OCI-LY1 (cell line): ENCODE measurements around the gene LSAMP.

Source experiments
- H2AFZ ChIP-seq: fragments of 200-600 bp; sonication (generic), shearing (Covaris generic); 2 replicates; pipeline ENCODE4 v1.6.0; 2014; ENCODE audit warnings: antibody characterized with exemption, mild to moderate bottlenecking, low read length
- H3F3A ChIP-seq: fragments of 200-600 bp; sonication (generic), shearing (Covaris generic); 2 replicates; pipeline ENCODE4 v1.6.0; 2014; ENCODE audit warnings: mild to moderate bottlenecking, antibody characterized with exemption, low read length, moderate library complexity; ENCODE audit not compliant: insufficient read depth
- H3K27ac ChIP-seq: fragments of 200-600 bp; sonication (generic); 2 replicates; pipeline ENCODE4 v1.5.1; 2014; ENCODE audit warnings: low read length, mixed run types, mild to moderate bottlenecking, low read depth; ENCODE audit not compliant: poor library complexity, severe bottlenecking
- H3K27me3 ChIP-seq: fragments of 200-600 bp; sonication (generic); 2 replicates; pipeline ENCODE4 v1.6.0; 2014; ENCODE audit warnings: antibody characterized with exemption, mild to moderate bottlenecking, low read length, moderate library complexity; ENCODE audit not compliant: insufficient read depth
- H3K36me3 ChIP-seq: fragments of 200-600 bp; sonication (generic); 2 replicates; pipeline ENCODE4 v1.6.1; 2014; ENCODE audit warnings: mild to moderate bottlenecking, antibody characterized with exemption, low read length, moderate library complexity, mixed read lengths; ENCODE audit not compliant: insufficient read depth
- H3K4me1 ChIP-seq: fragments of 200-600 bp; sonication (generic); 2 replicates; pipeline ENCODE4 v1.5.1; 2014; ENCODE audit warnings: mild to moderate bottlenecking, low read length, moderate library complexity; ENCODE audit not compliant: insufficient read depth, severe bottlenecking
- H3K4me2 ChIP-seq: fragments of 200-600 bp; sonication (generic), shearing (Covaris generic); 2 replicates; pipeline ENCODE4 v1.6.1; 2014; ENCODE audit warnings: low read length
- H3K4me3 ChIP-seq: fragments of 200-600 bp; sonication (generic); 2 replicates; pipeline ENCODE4 v1.5.1; 2014; ENCODE audit warnings: low read length, low read depth, mild to moderate bottlenecking, mixed read lengths; ENCODE audit not compliant: poor library complexity, severe bottlenecking
- H3K79me2 ChIP-seq: fragments of 200-600 bp; shearing (Covaris generic); 2 replicates; pipeline ENCODE4 v1.6.1; 2016; ENCODE audit warnings: mixed run types, low read length, mixed read lengths; ENCODE audit not compliant: insufficient read depth
- H3K9ac ChIP-seq: fragments of 200-600 bp; sonication (generic), shearing (Covaris generic); 2 replicates; pipeline ENCODE4 v1.6.1; 2014; ENCODE audit warnings: mild to moderate bottlenecking, low read length, mixed read lengths
- H3K9me2 ChIP-seq: fragments of 200-600 bp; sonication (generic), shearing (Covaris generic); 2 replicates; pipeline ENCODE4 v1.6.1; 2014; ENCODE audit warnings: low read depth, mild to moderate bottlenecking, low read length, mixed read lengths
- H3K9me3 ChIP-seq: fragments of 200-600 bp; shearing (Covaris generic); 2 replicates; pipeline ENCODE4 v1.6.1; 2014; ENCODE audit warnings: low read length, mixed read lengths
- H4K20me1 ChIP-seq: fragments of 200-600 bp; sonication (generic), shearing (Covaris generic); 2 replicates; pipeline ENCODE4 v1.6.0; 2016; ENCODE audit warnings: mild to moderate bottlenecking, low read length; ENCODE audit not compliant: insufficient read depth
- EZH2 ChIP-seq: fragments of 200-600 bp; sonication (generic), shearing (Covaris generic); IDR thresholded peaks from 2 replicates; pipeline ENCODE4 v1.8.0; 2017; ENCODE audit warnings: borderline replicate concordance, mixed run types, mild to moderate bottlenecking, antibody characterized with exemption, low read length, moderate library complexity, mixed read lengths
- TF ChIP-seq, protein P1 (sequence below): fragments of 200-600 bp; sonication (generic), shearing (Covaris generic); IDR thresholded peaks from 2 replicates; pipeline ENCODE4 v1.5.1; 2017; ENCODE audit warnings: mild to moderate bottlenecking, antibody characterized with exemption, low read length, moderate library complexity, mixed read lengths

Gene LSAMP

DNA sequence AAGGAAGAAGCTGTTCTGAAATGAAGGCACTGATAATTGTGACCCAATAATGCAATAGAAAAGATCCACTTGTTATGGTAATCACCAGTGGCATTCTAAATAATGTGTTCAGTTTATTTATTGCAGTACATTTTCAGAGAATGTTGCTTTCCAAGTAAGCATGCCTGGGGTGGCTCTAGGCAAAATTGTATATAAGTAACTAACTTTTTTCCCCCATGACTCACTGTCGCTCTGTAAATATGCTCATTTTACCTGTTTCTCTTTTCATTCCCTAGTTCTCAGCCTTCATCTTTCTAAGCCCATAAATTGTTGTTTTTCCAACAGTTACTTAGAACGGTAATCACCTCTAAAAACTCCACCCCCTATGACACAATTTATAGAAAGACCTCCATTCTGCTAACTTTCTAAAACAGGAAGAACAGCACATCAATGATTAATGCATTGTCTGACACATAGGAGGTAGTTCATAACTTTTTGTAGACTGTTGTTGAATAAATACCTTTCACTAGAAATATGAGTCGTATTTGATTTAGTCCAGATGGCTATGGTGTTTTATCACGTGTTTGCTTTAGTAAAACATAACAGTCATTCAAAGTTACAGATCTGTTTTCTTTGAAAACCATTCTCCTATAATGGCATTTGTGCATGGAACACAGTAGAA lies 143.1 kb downstream of the LSAMP start:
- no peak overlapping the region for H2AFZ ChIP-seq
- H3K9ac ChIP-seq: no peak overlapping the region
- H3K79me2 ChIP-seq: no peaks in the 10 kb centered on the region
- no peak overlapping the region for H3K4me2 ChIP-seq
- no peaks in the 10 kb centered on the region for H3K9me3 ChIP-seq
- no peak overlapping the region for H3K27ac ChIP-seq
- H4K20me1 ChIP-seq: no peaks in the 10 kb centered on the region
- no peak overlapping the region for H3K4me3 ChIP-seq
- H3F3A ChIP-seq: no peaks in the 10 kb centered on the region
- no peaks in the 10 kb centered on the region for H3K4me1 ChIP-seq
- H3K9me2 ChIP-seq: no peaks in the 10 kb centered on the region
- no peaks in the 10 kb centered on the region for H3K27me3 ChIP-seq
- TF ChIP-seq, protein P1, sequence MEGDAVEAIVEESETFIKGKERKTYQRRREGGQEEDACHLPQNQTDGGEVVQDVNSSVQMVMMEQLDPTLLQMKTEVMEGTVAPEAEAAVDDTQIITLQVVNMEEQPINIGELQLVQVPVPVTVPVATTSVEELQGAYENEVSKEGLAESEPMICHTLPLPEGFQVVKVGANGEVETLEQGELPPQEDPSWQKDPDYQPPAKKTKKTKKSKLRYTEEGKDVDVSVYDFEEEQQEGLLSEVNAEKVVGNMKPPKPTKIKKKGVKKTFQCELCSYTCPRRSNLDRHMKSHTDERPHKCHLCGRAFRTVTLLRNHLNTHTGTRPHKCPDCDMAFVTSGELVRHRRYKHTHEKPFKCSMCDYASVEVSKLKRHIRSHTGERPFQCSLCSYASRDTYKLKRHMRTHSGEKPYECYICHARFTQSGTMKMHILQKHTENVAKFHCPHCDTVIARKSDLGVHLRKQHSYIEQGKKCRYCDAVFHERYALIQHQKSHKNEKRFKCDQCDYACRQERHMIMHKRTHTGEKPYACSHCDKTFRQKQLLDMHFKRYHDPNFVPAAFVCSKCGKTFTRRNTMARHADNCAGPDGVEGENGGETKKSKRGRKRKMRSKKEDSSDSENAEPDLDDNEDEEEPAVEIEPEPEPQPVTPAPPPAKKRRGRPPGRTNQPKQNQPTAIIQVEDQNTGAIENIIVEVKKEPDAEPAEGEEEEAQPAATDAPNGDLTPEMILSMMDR: no peak
- no peak for TF ChIP-seq EZH2
- no peaks in the 10 kb centered on the region for H3K36me3 ChIP-seq

DNA sequence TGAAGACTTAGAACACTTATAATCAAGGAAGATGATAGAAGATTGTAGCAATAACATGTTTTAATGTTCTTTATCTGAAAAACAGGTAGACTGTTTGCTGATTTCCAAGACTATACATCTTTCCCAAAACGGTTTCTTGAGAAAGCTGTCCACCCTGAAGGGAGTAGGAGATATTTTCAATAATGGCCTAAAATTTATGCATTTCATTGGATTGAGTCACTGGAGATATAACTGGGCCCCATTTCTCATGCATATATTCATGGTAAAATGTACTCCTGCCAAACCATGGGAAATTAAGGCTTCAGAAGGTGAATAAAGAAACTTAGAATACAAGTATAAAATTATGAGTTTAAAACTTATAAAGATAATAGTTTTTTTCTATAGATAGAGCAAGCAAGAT lies 143.9 kb downstream of the LSAMP start:
- no peaks in the 10 kb centered on the region for H3K9me3 ChIP-seq
- H3K4me2 ChIP-seq: no peak overlapping the region
- no peak overlapping the region for H3K9ac ChIP-seq
- H3K4me1 ChIP-seq: no peaks in the 10 kb centered on the region
- TF ChIP-seq, protein P1: no peak
- TF ChIP-seq EZH2: no peak
- H4K20me1 ChIP-seq: no peaks in the 10 kb centered on the region
- H3K9me2 ChIP-seq: no peaks in the 10 kb centered on the region
- H3K36me3 ChIP-seq: no peaks in the 10 kb centered on the region
- H3K27me3 ChIP-seq: no peaks in the 10 kb centered on the region
- H2AFZ ChIP-seq: no peak overlapping the region
- no peaks in the 10 kb centered on the region for H3K79me2 ChIP-seq
- no peaks in the 10 kb centered on the region for H3F3A ChIP-seq
- no peak overlapping the region for H3K4me3 ChIP-seq
- no peak overlapping the region for H3K27ac ChIP-seq

DNA sequence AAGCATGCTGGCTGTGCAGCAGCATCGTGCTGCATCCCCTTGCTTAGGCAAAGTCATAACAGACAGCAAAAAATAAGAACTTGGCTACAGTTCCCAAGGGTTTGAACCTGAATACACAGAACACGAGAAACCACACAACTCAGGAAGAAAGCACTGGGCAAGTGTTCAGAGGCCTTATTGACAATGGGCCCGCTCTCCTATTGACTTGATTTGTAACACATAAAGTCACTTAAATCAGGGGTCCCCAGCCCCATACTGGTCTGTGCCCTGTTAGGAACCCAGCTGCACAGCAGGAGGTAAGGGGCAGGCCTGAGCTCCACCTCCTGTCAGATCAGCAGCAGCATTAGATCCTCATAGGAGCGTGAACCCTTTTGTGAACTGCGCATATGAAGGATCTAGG lies 145.1 kb downstream of the LSAMP start:
- no peaks in the 10 kb centered on the region for H3K9me2 ChIP-seq
- no peaks in the 10 kb centered on the region for H3K79me2 ChIP-seq
- H3F3A ChIP-seq: no peaks in the 10 kb centered on the region
- no peaks in the 10 kb centered on the region for H3K27me3 ChIP-seq
- no peak overlapping the region for H3K27ac ChIP-seq
- no peak overlapping the region for H3K4me3 ChIP-seq
- no peak overlapping the region for H3K9ac ChIP-seq
- H2AFZ ChIP-seq: no peak overlapping the region
- no peak for TF ChIP-seq EZH2
- TF ChIP-seq, protein P1: no peak
- H3K9me3 ChIP-seq: no peaks in the 10 kb centered on the region
- no peaks in the 10 kb centered on the region for H3K4me1 ChIP-seq
- no peaks in the 10 kb centered on the region for H4K20me1 ChIP-seq
- no peaks in the 10 kb centered on the region for H3K36me3 ChIP-seq
- no peak overlapping the region for H3K4me2 ChIP-seq
